IMR-90 (cell line): ENCODE measurements around the gene TPD52L2. TPM values are rescaled to one million over a fixed set of nuclear protein-coding genes. Genes with fewer than 3 reads are reported as not detected.

Experiments used
- ATAC-seq: fragments of 200-7000 bp; cut with Tn5 transposase; 2 replicates; pipeline ENCODE4 v1.9.1; 2020; ENCODE audit warnings: low read depth, mild to moderate bottlenecking, moderate library complexity
- BruUV-seq: library from RNA; stranded (reverse); fragments of 400-500 nt; replicated peaks from 2 replicates; lab custom pipeline; 2021; lab: Mats Ljungman, UMichigan
- CTCF ChIA-PET: fragments of 300-600 bp; formaldehyde crosslinking; extraction: SDS; loops from one replicate; lab custom pipeline; 2021; ENCODE audit warnings: antibody characterized with exemption; lab: Yijun Ruan, JAX
- POLR2A ChIA-PET: fragments of 300-600 bp; sonication (Branson Sonifier 250); formaldehyde crosslinking; loops from one replicate; lab custom pipeline; 2022; ENCODE audit warnings: antibody characterized with exemption; ENCODE audit not compliant: unreplicated experiment; lab: Charles Lee
- DNase-seq: peaks from one replicate; pipeline ENCODE4 v3.0.0; 2013
- H2AFZ ChIP-seq: replicated peaks from 2 replicates; pipeline ENCODE3; 2013; ENCODE audit warnings: low read length, mild to moderate bottlenecking; ENCODE audit not compliant: poor library complexity
- H2AK5ac ChIP-seq: 2 replicates; pipeline ENCODE4 v1.6.1; 2013; ENCODE audit warnings: low read depth, low read length, inconsistent platforms
- H2AK9ac ChIP-seq: replicated peaks from 2 replicates; pipeline ENCODE3; 2013; ENCODE audit warnings: mild to moderate bottlenecking, low read depth, low read length, moderate library complexity; ENCODE audit not compliant: poor library complexity
- H2BK120ac ChIP-seq: 2 replicates; pipeline ENCODE4 v1.6.1; 2013; ENCODE audit warnings: low read depth, low read length, inconsistent platforms
- H2BK15ac ChIP-seq: 3 replicates; pipeline ENCODE4 v1.6.1; 2013; ENCODE audit warnings: low read depth, low read length, inconsistent platforms
- H2BK20ac ChIP-seq: 2 replicates; pipeline ENCODE4 v1.6.1; 2013; ENCODE audit warnings: low read depth, mild to moderate bottlenecking, inconsistent platforms, low read length, moderate library complexity
- H2BK5ac ChIP-seq: 2 replicates; pipeline ENCODE4 v1.6.1; 2013; ENCODE audit warnings: mild to moderate bottlenecking, low read depth, low read length, inconsistent platforms; ENCODE audit not compliant: poor library complexity, severe bottlenecking
- H3K14ac ChIP-seq: replicated peaks from 2 replicates; pipeline ENCODE4 v1.6.1; 2013; ENCODE audit warnings: low read depth, low read length, inconsistent platforms
- H3K18ac ChIP-seq: 2 replicates; pipeline ENCODE4 v1.6.1; 2013; ENCODE audit warnings: low read depth, low read length, control low read depth
- H3K23ac ChIP-seq: 2 replicates; pipeline ENCODE4 v1.6.1; 2013; ENCODE audit warnings: low read depth, low read length, inconsistent platforms
- H3K27ac ChIP-seq: 2 replicates; pipeline ENCODE4 v1.5.1; 2013; ENCODE audit warnings: mild to moderate bottlenecking, control low read depth, low read length; ENCODE audit not compliant: insufficient read depth
- H3K27me3 ChIP-seq: 2 replicates; pipeline ENCODE4 v1.6.1; 2013; ENCODE audit warnings: low read length; ENCODE audit not compliant: control insufficient read depth, insufficient read depth
- H3K36me3 ChIP-seq: 2 replicates; pipeline ENCODE4 v1.6.1; 2013; ENCODE audit warnings: low read length, mixed read lengths; ENCODE audit not compliant: control insufficient read depth, insufficient read depth
- H3K4ac ChIP-seq: 2 replicates; pipeline ENCODE4 v1.6.1; 2013; ENCODE audit warnings: low read depth, low read length, inconsistent platforms
- H3K4me1 ChIP-seq: 2 replicates; pipeline ENCODE4 v1.6.1; 2013; ENCODE audit warnings: low read length, mixed read lengths; ENCODE audit not compliant: control insufficient read depth, insufficient read depth
- H3K4me2 ChIP-seq: 2 replicates; pipeline ENCODE4 v1.6.1; 2013; ENCODE audit warnings: low read depth, mild to moderate bottlenecking, control low read depth, low read length, moderate library complexity
- H3K4me3 ChIP-seq: 2 replicates; pipeline ENCODE4 v1.5.1; 2013; ENCODE audit warnings: low read depth, mild to moderate bottlenecking, control low read depth, low read length, moderate library complexity; ENCODE audit not compliant: insufficient read depth
- H3K56ac ChIP-seq: 2 replicates; pipeline ENCODE4 v1.6.1; 2013; ENCODE audit warnings: low read length, inconsistent platforms; ENCODE audit not compliant: insufficient read depth; ENCODE audit errors: extremely low read depth
- H3K79me1 ChIP-seq, 2 experiments: 2 replicates each; pipeline ENCODE4 v1.6.1; 2013; ENCODE audit warnings: low read length in 2 of 2, inconsistent platforms in 1 of 2, low read depth in 1 of 2
- H3K9ac ChIP-seq: 2 replicates; pipeline ENCODE4 v1.6.1; 2013; ENCODE audit warnings: low read depth, low read length, control low read depth
- H3K9me1 ChIP-seq: 2 replicates; pipeline ENCODE4 v1.6.1; 2013; ENCODE audit warnings: low read length, inconsistent platforms; ENCODE audit not compliant: insufficient read depth
- H3K9me3 ChIP-seq: 2 replicates; pipeline ENCODE4 v1.6.1; 2013; ENCODE audit warnings: low read length; ENCODE audit not compliant: control insufficient read depth, insufficient read depth
- H4K20me1 ChIP-seq: 2 replicates; pipeline ENCODE4 v1.6.1; 2013; ENCODE audit warnings: low read length, inconsistent platforms; ENCODE audit not compliant: insufficient read depth
- H4K5ac ChIP-seq: 2 replicates; pipeline ENCODE4 v1.6.1; 2013; ENCODE audit warnings: mild to moderate bottlenecking, low read depth, low read length, control low read depth
- H4K8ac ChIP-seq, 2 experiments: 2 replicates each; pipeline ENCODE4 v1.6.1; 2013; ENCODE audit warnings: low read depth in 2 of 2, low read length in 2 of 2, control low read depth in 1 of 2, inconsistent platforms in 1 of 2
- H4K91ac ChIP-seq: 2 replicates; pipeline ENCODE4 v1.6.1; 2013; ENCODE audit warnings: low read depth, low read length, inconsistent platforms; ENCODE audit not compliant: insufficient read depth
- BHLHE40 ChIP-seq: fragments of 150-350 bp; IDR thresholded peaks from 2 replicates; pipeline ENCODE4 v1.6.1; 2016; ENCODE audit warnings: mild to moderate bottlenecking, low read depth, low read length
- CEBPB ChIP-seq: IDR thresholded peaks from 2 replicates; pipeline ENCODE4 v1.6.1; 2012; ENCODE audit warnings: low read depth, low read length, improper control_type of control experiment
- FOS ChIP-seq: fragments of 150-350 bp; IDR thresholded peaks from 2 replicates; pipeline ENCODE4 v1.6.1; 2016; ENCODE audit warnings: low read depth, low read length
- MXI1 ChIP-seq: IDR thresholded peaks from 2 replicates; pipeline ENCODE4 v1.6.1; 2012; ENCODE audit warnings: low read depth, mild to moderate bottlenecking, low read length, moderate library complexity, borderline replicate concordance
- RCOR1 ChIP-seq: IDR thresholded peaks from 2 replicates; pipeline ENCODE4 v1.6.1; 2012; ENCODE audit warnings: mild to moderate bottlenecking, low read length, improper control_type of control experiment; ENCODE audit not compliant: insufficient replicate concordance
- whole genome bisulfite sequencing, 2 experiments: methylation state at CpG; one replicate each; pipeline versions ENCODE4 v1.1.5 to v1.1.7; 2013; ENCODE audit warnings: missing lambda C conversion rate in 2 of 2; ENCODE audit not compliant: insufficient read length in 1 of 2; ENCODE audit errors: extremely low coverage in 2 of 2; 5-methylcytosine and 5-hydroxymethylcytosine counted together
- dilution Hi-C: fragments of 300-500 bp; cut with HindIII; formaldehyde crosslinking; loops from one replicate; pipeline ENCODE4 v1.14.3; 2018; ENCODE audit warnings: low sequenced_read_pairs; ENCODE audit not compliant: unreplicated experiment
- in situ Hi-C: fragments of 300-500 bp; cut with MboI; formaldehyde crosslinking; loops from 3 replicates; pipeline ENCODE4 v1.14.3; 2019; ENCODE audit warnings: low sequenced_read_pairs, inconsistent platforms, mixed read lengths
- intact Hi-C: fragments of 100-400 bp; cut with micrococcal nuclease; formaldehyde crosslinking; loops from 2 replicates; pipeline ENCODE4 v1.10.0; 2022
- polyA plus RNA-seq, 3 experiments: library from polyadenylated mRNA; depleted of rRNA; stranded (reverse); fragments of >200 nt; gene quantifications; 2 replicates each; pipeline ENCODE4 v1.2.3, GENCODE V29; 2012; ENCODE audit warnings: low replicate concordance in 1 of 3
- total RNA-seq: library from RNA; depleted of rRNA; stranded (reverse); fragments of >200 nt; gene quantifications from 2 replicates; pipeline ENCODE4 v1.2.3, GENCODE V29; 2012
- TF ChIP-seq, protein P1 (sequence below): conservative IDR thresholded peaks from 2 replicates; pipeline ENCODE4 v1.5.1; 2012; ENCODE audit warnings: mild to moderate bottlenecking, low read depth, low read length, improper control_type of control experiment
- TF ChIP-seq, protein P2 (sequence below): fragments of 150-350 bp; IDR thresholded peaks from 2 replicates; pipeline ENCODE4 v1.6.1; 2017; ENCODE audit warnings: mild to moderate bottlenecking, antibody characterized with exemption, low read length, low read depth

Gene TPD52L2
- total and polyA plus RNA-seq, 2 of the 4 experiments (the other 2 are of a cell fraction) = 113 to 189 TPM

DNA sequence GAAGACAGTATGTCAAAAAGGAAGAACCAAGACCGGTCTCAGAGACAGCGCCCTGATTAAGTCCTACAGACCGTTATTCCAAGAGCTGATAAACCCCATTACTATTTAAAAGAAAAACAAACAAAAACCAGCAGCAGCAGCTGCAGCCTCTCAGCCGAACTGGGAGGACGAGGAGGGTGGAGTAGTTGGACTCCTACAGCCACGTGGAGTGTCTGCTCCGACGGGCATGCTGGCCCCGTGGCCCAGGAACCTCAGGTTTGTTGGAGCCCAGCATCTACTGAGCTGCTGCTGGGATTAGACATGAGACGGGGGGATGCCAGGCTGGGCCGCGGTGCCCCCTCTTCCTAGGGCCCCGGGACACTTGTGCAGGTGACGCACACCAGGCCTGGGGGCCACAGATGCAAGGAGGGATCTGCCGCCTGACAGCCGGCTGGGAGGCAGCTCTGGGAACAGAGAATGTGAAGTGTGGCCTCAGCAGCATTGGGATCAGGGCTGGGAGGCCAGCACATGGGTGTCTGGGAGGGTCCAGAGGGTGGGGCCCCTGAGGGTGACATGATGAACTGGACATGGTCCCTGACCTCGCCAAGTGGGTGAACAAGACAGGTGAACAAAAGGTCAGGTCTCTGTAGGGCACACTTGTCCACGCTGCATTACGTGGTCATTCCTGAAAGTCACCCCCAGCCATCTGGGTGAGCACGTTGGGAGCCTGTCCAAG is 31.1 kb upstream of the TPD52L2 start:
- Histone ChIP-seq H3K4me2 (peak overlapping the region; percentile 18; the same call in 1 of the 2 replicates), H3K56ac (0 out of 2 replicates have a peak overlapping the region, but pooled peaks have one; percentile 11), H3K14ac (peak overlapping the region; percentile 90), H3K23ac (peak overlapping the region; percentile 33), H2BK5ac (peak overlapping the region; percentile 87), H3K27ac (peak overlapping the region; percentile 87), H2BK15ac (peak overlapping the region; percentile 76), H2BK120ac (peak overlapping the region; percentile 92), H4K8ac (peak overlapping the region; percentile 70 to 97), H4K20me1 (peaks cover 12% of the 10 kb centered on the region; the same call in 1 of the 2 replicates), H3K27me3 (no peaks in the 10 kb centered on the region), H2BK20ac (peak overlapping the region; percentile 84), H2AK9ac (peak overlapping the region; percentile 98), H3K9ac (no peak overlapping the region), H3K4me3 (no peak overlapping the region), H2AFZ (peak overlapping the region; percentile 87), H3K4me1 (peaks cover 33% of the 10 kb centered on the region), H3K9me1 (peaks cover 19% of the 10 kb centered on the region), H4K5ac (peak overlapping the region; percentile 95), H2AK5ac (peak overlapping the region; percentile 99), H4K91ac (peak overlapping the region; percentile 98), H3K9me3 (no peaks in the 10 kb centered on the region), H3K18ac (peak overlapping the region; percentile 71), H3K36me3 (no peaks in the 10 kb centered on the region), H3K4ac (peak overlapping the region; percentile 97), H3K79me1 (peaks cover 10 to 26% of the 10 kb centered on the region in 2 experiments)
- peak; percentile 10 for ATAC-seq
- peak; percentile 92 for DNase-seq
- TF ChIP-seq CEBPB (no peak), RCOR1 (peak; percentile 5), BHLHE40 (peak; percentile 26; the same call in 1 of the 2 replicates), FOS (peak; percentile 46; the same call in 1 of the 2 replicates), MXI1 (peak; percentile 98)
- TF ChIP-seq, protein P1, sequence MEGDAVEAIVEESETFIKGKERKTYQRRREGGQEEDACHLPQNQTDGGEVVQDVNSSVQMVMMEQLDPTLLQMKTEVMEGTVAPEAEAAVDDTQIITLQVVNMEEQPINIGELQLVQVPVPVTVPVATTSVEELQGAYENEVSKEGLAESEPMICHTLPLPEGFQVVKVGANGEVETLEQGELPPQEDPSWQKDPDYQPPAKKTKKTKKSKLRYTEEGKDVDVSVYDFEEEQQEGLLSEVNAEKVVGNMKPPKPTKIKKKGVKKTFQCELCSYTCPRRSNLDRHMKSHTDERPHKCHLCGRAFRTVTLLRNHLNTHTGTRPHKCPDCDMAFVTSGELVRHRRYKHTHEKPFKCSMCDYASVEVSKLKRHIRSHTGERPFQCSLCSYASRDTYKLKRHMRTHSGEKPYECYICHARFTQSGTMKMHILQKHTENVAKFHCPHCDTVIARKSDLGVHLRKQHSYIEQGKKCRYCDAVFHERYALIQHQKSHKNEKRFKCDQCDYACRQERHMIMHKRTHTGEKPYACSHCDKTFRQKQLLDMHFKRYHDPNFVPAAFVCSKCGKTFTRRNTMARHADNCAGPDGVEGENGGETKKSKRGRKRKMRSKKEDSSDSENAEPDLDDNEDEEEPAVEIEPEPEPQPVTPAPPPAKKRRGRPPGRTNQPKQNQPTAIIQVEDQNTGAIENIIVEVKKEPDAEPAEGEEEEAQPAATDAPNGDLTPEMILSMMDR = no peak
- TF ChIP-seq, protein P2, sequence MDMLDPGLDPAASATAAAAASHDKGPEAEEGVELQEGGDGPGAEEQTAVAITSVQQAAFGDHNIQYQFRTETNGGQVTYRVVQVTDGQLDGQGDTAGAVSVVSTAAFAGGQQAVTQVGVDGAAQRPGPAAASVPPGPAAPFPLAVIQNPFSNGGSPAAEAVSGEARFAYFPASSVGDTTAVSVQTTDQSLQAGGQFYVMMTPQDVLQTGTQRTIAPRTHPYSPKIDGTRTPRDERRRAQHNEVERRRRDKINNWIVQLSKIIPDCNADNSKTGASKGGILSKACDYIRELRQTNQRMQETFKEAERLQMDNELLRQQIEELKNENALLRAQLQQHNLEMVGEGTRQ = peak; percentile 75
- ChIA-PET CTCF (interaction anchor here (0.7 kb wide), 1 partner anchor 48 kb away, joined by 3 read pairs; no protein-coding TSS in a partner anchor), POLR2A (interaction anchor here (0.6 kb wide), 1 partner anchor 11 kb away, joined by 3 read pairs; no protein-coding TSS in a partner anchor)
- 48% methylated on average over 9 of the region's 20 CpGs; no CpG with 5 or more reads in 1 of the 2 experiments for WGBS, 2 experiments
- BruUV-seq = no TSS peak
- in situ Hi-C loops (no loop called here), intact Hi-C loops (no loop called here), dilution Hi-C loops (no loop called here)
